Measurements from ENCODE around the gene CHTF18.

DNA sequence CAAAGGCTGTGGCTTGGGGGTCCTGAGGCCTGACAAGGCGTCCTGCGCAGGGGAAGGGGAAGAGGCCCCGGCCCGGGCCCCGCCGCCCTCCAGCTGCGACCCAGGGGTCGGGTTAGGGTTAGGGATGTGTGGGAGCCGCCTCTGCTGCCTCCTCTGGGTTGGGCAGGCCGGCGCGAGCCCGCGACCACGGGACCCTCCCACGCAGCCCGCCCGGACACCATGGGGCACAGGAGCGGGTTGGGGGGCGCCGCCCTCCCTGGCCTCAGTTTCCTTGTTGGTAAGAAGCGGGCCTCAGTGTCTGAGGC, 48.0 kb upstream of the CHTF18 start:
- no peak for TF ChIP-seq EZH2phosphoT487 (IDR thresholded peaks at IDR 0.05; ENCODE audit: borderline replicate concordance, low read depth, low read length)
- TF ChIP-seq, protein P1, sequence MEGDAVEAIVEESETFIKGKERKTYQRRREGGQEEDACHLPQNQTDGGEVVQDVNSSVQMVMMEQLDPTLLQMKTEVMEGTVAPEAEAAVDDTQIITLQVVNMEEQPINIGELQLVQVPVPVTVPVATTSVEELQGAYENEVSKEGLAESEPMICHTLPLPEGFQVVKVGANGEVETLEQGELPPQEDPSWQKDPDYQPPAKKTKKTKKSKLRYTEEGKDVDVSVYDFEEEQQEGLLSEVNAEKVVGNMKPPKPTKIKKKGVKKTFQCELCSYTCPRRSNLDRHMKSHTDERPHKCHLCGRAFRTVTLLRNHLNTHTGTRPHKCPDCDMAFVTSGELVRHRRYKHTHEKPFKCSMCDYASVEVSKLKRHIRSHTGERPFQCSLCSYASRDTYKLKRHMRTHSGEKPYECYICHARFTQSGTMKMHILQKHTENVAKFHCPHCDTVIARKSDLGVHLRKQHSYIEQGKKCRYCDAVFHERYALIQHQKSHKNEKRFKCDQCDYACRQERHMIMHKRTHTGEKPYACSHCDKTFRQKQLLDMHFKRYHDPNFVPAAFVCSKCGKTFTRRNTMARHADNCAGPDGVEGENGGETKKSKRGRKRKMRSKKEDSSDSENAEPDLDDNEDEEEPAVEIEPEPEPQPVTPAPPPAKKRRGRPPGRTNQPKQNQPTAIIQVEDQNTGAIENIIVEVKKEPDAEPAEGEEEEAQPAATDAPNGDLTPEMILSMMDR (conservative IDR thresholded peaks at IDR 0.05; ENCODE audit: low read length), result no peak

Data from OCI-LY7 (cell line).